Neutrophil (primary cell): ENCODE results near the gene WWC1.
"Not testable (repeated sequence)": the region's sequence is repeated elsewhere in the genome, so short reads cannot be mapped to it uniquely, and the experiment has no call there.

ENCODE experiments used
- H3K27ac ChIP-seq: fragments of 200-600 bp; sonication (generic); 2 replicates; pipeline ENCODE4 v1.5.1; 2016; ENCODE audit warnings: mild to moderate bottlenecking, moderate library complexity
- H3K27me3 ChIP-seq: fragments of 200-600 bp; sonication (generic); 2 replicates; pipeline ENCODE4 v1.6.0; 2016; ENCODE audit warnings: mild to moderate bottlenecking
- H3K36me3 ChIP-seq: fragments of 200-600 bp; sonication (generic); 2 replicates; pipeline ENCODE4 v1.5.1; 2017
- H3K4me1 ChIP-seq, 2 experiments: fragments of 200-600 bp in 1 of 2; sonication (generic) in 1 of 2; 1 replicate in 1 of 2; 2 replicates in 1 of 2; pipeline versions ENCODE4 v1.5.1 to v1.6.1; 2013 to 2016; ENCODE audit warnings: low read depth in 1 of 2, low read length in 1 of 2, mild to moderate bottlenecking in 1 of 2, moderate library complexity in 1 of 2; ENCODE audit not compliant: control insufficient read depth in 1 of 2, insufficient read depth in 1 of 2
- H3K4me3 ChIP-seq, 2 experiments: fragments of 200-600 bp in 1 of 2; sonication (generic) in 1 of 2; 1 replicate in 1 of 2; 2 replicates in 1 of 2; pipeline ENCODE4 v1.5.1; 2013 to 2016; ENCODE audit warnings: low read depth in 1 of 2, low read length in 1 of 2, mild to moderate bottlenecking in 1 of 2, moderate library complexity in 1 of 2
- H3K9me3 ChIP-seq: fragments of 200-600 bp; sonication (generic); 2 replicates; pipeline ENCODE4 v1.5.1; 2016
- TF ChIP-seq, protein P1 (sequence below): fragments of 200-600 bp; sonication (generic); IDR thresholded peaks from 2 replicates; pipeline ENCODE4 v1.5.1; 2016; ENCODE audit warnings: antibody characterized with exemption

Gene WWC1

DNA sequence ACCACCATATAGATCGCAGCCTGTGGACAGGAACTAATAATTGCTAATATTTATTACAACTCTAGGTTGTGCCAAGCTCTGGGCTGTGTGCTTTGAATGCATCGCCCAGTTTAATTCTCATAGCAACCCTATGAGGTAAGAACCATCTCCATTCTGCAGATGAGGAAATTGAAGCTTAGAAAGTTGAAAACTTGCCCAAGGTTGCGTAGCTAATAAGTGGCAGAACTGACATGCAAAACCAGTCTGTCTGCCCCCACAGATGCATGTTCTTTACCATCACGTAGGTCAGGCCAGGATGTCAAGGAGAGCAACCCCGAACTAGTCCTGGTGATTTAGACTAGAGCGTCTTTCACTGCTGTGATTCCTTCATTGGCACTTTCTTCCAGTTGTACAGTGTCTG, 15.6 kb downstream of the WWC1 start:
- TF ChIP-seq, protein P1, sequence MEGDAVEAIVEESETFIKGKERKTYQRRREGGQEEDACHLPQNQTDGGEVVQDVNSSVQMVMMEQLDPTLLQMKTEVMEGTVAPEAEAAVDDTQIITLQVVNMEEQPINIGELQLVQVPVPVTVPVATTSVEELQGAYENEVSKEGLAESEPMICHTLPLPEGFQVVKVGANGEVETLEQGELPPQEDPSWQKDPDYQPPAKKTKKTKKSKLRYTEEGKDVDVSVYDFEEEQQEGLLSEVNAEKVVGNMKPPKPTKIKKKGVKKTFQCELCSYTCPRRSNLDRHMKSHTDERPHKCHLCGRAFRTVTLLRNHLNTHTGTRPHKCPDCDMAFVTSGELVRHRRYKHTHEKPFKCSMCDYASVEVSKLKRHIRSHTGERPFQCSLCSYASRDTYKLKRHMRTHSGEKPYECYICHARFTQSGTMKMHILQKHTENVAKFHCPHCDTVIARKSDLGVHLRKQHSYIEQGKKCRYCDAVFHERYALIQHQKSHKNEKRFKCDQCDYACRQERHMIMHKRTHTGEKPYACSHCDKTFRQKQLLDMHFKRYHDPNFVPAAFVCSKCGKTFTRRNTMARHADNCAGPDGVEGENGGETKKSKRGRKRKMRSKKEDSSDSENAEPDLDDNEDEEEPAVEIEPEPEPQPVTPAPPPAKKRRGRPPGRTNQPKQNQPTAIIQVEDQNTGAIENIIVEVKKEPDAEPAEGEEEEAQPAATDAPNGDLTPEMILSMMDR: no peak

DNA sequence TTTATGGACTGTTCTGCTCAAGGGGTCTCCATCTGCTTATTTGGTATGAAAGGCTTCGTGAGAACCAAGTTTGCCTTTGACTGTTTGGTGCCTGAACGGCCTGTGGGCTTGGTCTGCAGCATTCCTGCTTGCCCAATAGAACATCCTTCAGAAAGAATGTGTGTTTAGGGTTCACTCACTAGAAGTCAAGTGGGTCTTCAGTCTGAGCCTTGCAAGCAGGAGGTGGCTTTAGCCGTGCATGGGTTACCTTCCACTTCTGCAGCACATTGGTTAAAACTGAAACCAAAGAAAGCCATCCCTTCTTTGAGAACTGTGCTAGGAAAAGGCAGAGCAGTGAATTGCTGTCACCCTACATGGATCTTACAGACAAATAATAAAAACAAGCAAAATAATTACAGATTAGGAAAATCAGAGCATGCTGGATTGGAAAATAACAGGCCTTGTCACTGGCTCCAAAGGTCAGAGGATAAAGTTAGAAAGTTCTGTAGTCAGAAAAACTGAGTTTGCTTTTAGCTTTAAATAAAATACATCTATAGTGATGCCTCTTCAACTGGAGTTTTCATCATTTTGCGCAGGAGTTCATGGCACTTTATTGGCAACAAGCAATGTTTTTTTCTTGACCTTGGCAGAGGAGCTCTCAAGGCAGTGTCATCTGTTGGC, 16.6 kb downstream of the WWC1 start:
- Histone ChIP-seq H3K9me3 (no peaks in the 10 kb centered on the region), H3K27ac (no peak overlapping the region), H3K27me3 (no peaks in the 10 kb centered on the region), H3K4me1 (no peaks in the 10 kb centered on the region), H3K36me3 (no peaks in the 10 kb centered on the region), H3K4me3 (no peak overlapping the region)
- TF ChIP-seq, protein P1: no peak

More for the DNA sequence above, 15.6 kb downstream of the WWC1 start:
- no peaks in the 10 kb centered on the region for H3K9me3 ChIP-seq
- no peaks in the 10 kb centered on the region for H3K4me1 ChIP-seq
- no peak overlapping the region for H3K27ac ChIP-seq
- no peak overlapping the region for H3K4me3 ChIP-seq
- no peaks in the 10 kb centered on the region for H3K36me3 ChIP-seq
- H3K27me3 ChIP-seq: no peaks in the 10 kb centered on the region

DNA sequence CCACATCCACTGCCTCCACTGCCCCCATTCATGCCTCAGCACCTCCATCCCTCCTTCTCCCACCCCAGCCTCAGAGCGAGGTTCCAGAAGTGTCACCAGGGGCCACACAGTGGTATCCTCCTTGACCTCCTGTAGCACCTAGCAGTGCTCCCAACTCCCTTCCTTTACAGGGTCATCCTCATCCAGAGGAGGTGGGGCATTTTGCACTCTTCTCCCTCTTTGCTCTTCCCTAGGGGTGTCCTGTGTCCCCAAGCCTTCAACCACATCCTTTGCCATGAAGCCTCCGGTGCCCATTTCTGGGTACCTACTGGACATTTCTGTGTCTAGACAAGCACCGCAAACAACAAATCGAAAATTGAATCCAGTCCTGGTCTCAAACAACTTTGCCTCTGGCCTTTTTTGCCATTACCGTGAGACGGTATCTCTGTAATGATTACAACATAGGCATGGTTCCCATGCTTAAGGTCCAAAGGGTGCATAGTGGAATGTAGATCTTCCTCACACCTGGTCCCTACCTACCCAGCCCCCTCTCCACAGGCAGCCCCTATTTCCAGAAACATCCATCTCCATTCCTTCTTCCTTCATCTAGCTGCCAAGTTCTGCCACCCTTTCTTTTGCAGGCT, 17.6 kb downstream of the WWC1 start:
- TF ChIP-seq, protein P1: no peak
- H3K4me3 ChIP-seq: no peak overlapping the region
- H3K4me1 ChIP-seq: no peaks in the 10 kb centered on the region
- no peaks in the 10 kb centered on the region for H3K9me3 ChIP-seq
- no peaks in the 10 kb centered on the region for H3K27me3 ChIP-seq
- no peak overlapping the region for H3K27ac ChIP-seq
- no peaks in the 10 kb centered on the region for H3K36me3 ChIP-seq

DNA sequence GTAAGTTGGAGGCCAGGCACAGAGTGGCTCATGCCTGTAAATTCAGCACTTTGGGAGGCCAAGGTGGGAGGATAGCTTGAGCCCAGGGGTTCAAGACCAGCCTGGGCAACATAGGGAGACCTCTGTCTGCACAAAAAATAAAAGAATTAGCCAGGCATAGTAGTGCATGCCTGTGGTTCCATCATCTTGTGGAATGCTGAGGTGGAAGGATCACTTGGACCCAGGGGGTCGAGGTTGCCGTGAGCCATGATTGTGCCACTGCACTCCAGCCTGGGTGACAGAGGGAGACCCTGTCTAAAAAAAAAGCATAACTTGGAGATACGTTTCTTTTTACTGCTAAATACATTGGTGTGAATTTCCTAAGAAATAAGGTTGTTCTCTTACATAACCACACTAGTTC, 19.1 kb downstream of the WWC1 start:
- not testable (repeated sequence) for H3K4me1 ChIP-seq, H3K4me3 ChIP-seq, H3K36me3 ChIP-seq, H3K27ac ChIP-seq, H3K27me3 ChIP-seq, H3K9me3 ChIP-seq

DNA sequence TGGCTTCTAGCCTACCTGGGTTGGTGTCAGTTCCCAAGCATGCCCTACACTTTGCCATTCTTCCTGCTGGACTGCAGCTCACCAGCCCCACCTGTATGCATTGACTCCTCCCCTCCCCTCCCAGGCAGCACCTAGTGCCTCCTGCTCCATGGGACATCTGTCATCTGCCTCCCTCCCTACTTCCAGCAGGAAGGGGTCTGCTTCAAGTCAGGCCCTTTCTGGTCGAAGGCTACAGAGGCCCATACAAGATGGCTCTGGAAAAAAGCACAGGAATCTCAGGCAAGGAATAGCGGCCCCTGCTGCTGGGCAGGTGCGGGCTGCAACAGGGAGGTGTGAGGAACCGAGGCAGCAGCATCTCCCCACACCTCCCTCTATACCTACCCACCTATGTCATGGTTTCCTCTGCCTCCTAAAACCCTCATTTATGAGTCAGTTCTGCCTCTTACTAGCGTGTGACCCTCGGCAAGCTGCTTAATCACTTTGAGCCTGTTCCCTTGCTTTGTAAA, 19.7 kb downstream of the WWC1 start:
- Histone ChIP-seq H3K27me3 (no peaks in the 10 kb centered on the region), H3K4me1 (no peaks in the 10 kb centered on the region)

More for the DNA sequence above, 19.7 kb downstream of the WWC1 start:
- no peaks in the 10 kb centered on the region for H3K36me3 ChIP-seq
- TF ChIP-seq, protein P1: no peak
- H3K27ac ChIP-seq: no peak overlapping the region
- no peaks in the 10 kb centered on the region for H3K9me3 ChIP-seq
- H3K4me3 ChIP-seq: no peak overlapping the region
